Cardiac fibroblast (primary cell): ENCODE results near the gene PTS.
A peak's percentile ranks its signal among the peaks of the same experiment; 100 is the strongest.
"Not testable (repeated sequence)": the region's sequence is repeated elsewhere in the genome, so short reads cannot be mapped to it uniquely, and the experiment has no call there.

ENCODE experiments used
- DNase-seq, 2 donors: peaks; one replicate each; pipeline versions ENCODE4 v3.0.0 to v3.0.0-alpha.2; 2010; ENCODE audit warnings: low read depth in 2 of 2
- H3K4me3 ChIP-seq, 2 donors: replicated peaks in 1 of 2; 1 replicate in 1 of 2; 2 replicates in 1 of 2; pipeline ENCODE4 v1.5.1; 2011; ENCODE audit warnings: low read depth in 2 of 2, low read length in 2 of 2, mild to moderate bottlenecking in 2 of 2, moderate library complexity in 1 of 2
- CTCF ChIP-seq: IDR thresholded peaks from one replicate; pipeline ENCODE4 v1.5.1; 2011; ENCODE audit warnings: low read depth, mild to moderate bottlenecking, low read length, inconsistent platforms

The PTS gene

GRCh38 chr11:112186304-112186703 is 39.9 kb upstream of the PTS start:
- TF ChIP-seq CTCF, result no peak
- no peak for DNase-seq
- H3K4me3 ChIP-seq, result no peak overlapping the region

GRCh38 chr11:112195113-112195512 is 31.1 kb upstream of the PTS start:
- not testable (repeated sequence) for H3K4me3 ChIP-seq, DNase-seq

- H3K4me3 ChIP-seq, result no peak overlapping the region
- TF ChIP-seq CTCF, result no peak
Measured at GRCh38 chr11:112195951-112196351, 30.3 kb upstream of the PTS start.

GRCh38 chr11:112196519-112197087 is 29.6 kb upstream of the PTS start:
- DNase-seq, result no peak
- TF ChIP-seq CTCF, result no peak
- H3K4me3 ChIP-seq, result no peak overlapping the region

More at GRCh38 chr11:112195951-112196351, 30.3 kb upstream of the PTS start:
- DNase-seq, result peak; percentile 23

- H3K4me3 ChIP-seq, DNase-seq: not testable (repeated sequence)
Measured at GRCh38 chr11:112199101-112199500, 27.1 kb upstream of the PTS start.

GRCh38 chr11:112200252-112200651 is 26.0 kb upstream of the PTS start:
- no peak for TF ChIP-seq CTCF
- no peak for DNase-seq
- no peak overlapping the region for H3K4me3 ChIP-seq

- no peak for DNase-seq
- no peak for TF ChIP-seq CTCF
- no peak overlapping the region for H3K4me3 ChIP-seq
Measured at GRCh38 chr11:112206071-112206470, 20.2 kb upstream of the PTS start.

GRCh38 chr11:112210890-112211289 is 15.3 kb upstream of the PTS start:
- no peak for DNase-seq
- no peak overlapping the region for H3K4me3 ChIP-seq
- no peak for TF ChIP-seq CTCF
